Endodermal cell (in vitro differentiated cells): ENCODE data around the gene KAZN. TPM values are rescaled to one million over a fixed set of nuclear protein-coding genes. Genes with fewer than 3 reads are reported as not detected.
A peak's percentile ranks its signal among the peaks of the same experiment; 100 is the strongest.

ENCODE experiments used
- DNase-seq: peaks from one replicate; pipeline ENCODE4 v3.0.0-alpha.2; 2017
- H3K27ac ChIP-seq: 2 replicates; pipeline ENCODE4 v1.5.1; 2013; ENCODE audit warnings: mild to moderate bottlenecking, low read depth, low read length, moderate library complexity
- H3K27me3 ChIP-seq: 2 replicates; pipeline ENCODE4 v1.6.1; 2013; ENCODE audit warnings: mild to moderate bottlenecking, low read length, moderate library complexity; ENCODE audit not compliant: insufficient read depth, control insufficient read depth, poor library complexity, severe bottlenecking
- H3K36me3 ChIP-seq: 2 replicates; pipeline ENCODE4 v1.7.0; 2013; ENCODE audit warnings: mild to moderate bottlenecking, low read length, moderate library complexity; ENCODE audit not compliant: control insufficient read depth, insufficient read depth
- H3K4me1 ChIP-seq: one replicate; pipeline ENCODE4 v1.7.0; 2013; ENCODE audit warnings: low read length; ENCODE audit not compliant: control insufficient read depth, insufficient read depth
- H3K4me3 ChIP-seq: 2 replicates; pipeline ENCODE4 v1.5.1; 2013; ENCODE audit warnings: mild to moderate bottlenecking, low read length, moderate library complexity
- H3K9ac ChIP-seq: 2 replicates; pipeline ENCODE4 v1.6.1; 2013; ENCODE audit warnings: mild to moderate bottlenecking, low read length, moderate library complexity; ENCODE audit not compliant: poor library complexity, severe bottlenecking; ENCODE audit errors: extremely low read depth
- H3K9me3 ChIP-seq: 2 replicates; pipeline ENCODE4 v1.6.1; 2013; ENCODE audit warnings: mild to moderate bottlenecking, low read length, moderate library complexity; ENCODE audit not compliant: control insufficient read depth
- H3K27ac Mint-ChIP-seq: 2 replicates; pipeline ENCODE4 v1.8.0; 2020; ENCODE audit warnings: mixed read lengths
- H3K27me3 Mint-ChIP-seq: 2 replicates; pipeline ENCODE4 v1.8.0; 2021; ENCODE audit warnings: mild to moderate bottlenecking, mixed read lengths; ENCODE audit not compliant: insufficient read depth
- H3K36me3 Mint-ChIP-seq: 2 replicates; pipeline ENCODE4 v1.8.0; 2020; ENCODE audit warnings: low read depth, mixed read lengths
- H3K4me1 Mint-ChIP-seq: 2 replicates; pipeline ENCODE4 v1.8.0; 2020; ENCODE audit warnings: mixed read lengths
- H3K4me3 Mint-ChIP-seq: 2 replicates; pipeline ENCODE4 v1.8.0; 2020; ENCODE audit warnings: mild to moderate bottlenecking, moderate library complexity, mixed read lengths
- H3K9me3 Mint-ChIP-seq: 2 replicates; pipeline ENCODE4 v1.8.0; 2020; ENCODE audit warnings: mild to moderate bottlenecking, mixed read lengths
- WGBS, 2 experiments: methylation state at CpG; one replicate each; pipeline versions ENCODE4 v1.1.5 to v1.1.7; 2013; ENCODE audit warnings: missing lambda C conversion rate in 2 of 2, mixed read lengths in 1 of 2; ENCODE audit not compliant: insufficient coverage in 1 of 2, insufficient read length in 1 of 2; 5-methylcytosine and 5-hydroxymethylcytosine counted together
- total RNA-seq, 2 donors: library from RNA; stranded (reverse); fragmentation: NEBNext Ultra II Directional in 1 of 2; extraction: Animal tissue kit (Norgen Biotek cat#: 25700) in 1 of 2; gene quantifications; 2 replicates in 1 of 2; 3 replicates in 1 of 2; pipeline ENCODE4 v1.2.1, GENCODE V29; 2021
- TF ChIP-seq, protein P1 (sequence below): fragments of 200-600 bp; sonication (generic); conservative IDR thresholded peaks from 2 replicates; pipeline ENCODE4 v1.5.0; 2021; ENCODE audit warnings: antibody characterized with exemption, mild to moderate bottlenecking

KAZN gene
- total RNA-seq, 2 donors from 2014 or later = 12.4 to 13.9 TPM

DNA sequence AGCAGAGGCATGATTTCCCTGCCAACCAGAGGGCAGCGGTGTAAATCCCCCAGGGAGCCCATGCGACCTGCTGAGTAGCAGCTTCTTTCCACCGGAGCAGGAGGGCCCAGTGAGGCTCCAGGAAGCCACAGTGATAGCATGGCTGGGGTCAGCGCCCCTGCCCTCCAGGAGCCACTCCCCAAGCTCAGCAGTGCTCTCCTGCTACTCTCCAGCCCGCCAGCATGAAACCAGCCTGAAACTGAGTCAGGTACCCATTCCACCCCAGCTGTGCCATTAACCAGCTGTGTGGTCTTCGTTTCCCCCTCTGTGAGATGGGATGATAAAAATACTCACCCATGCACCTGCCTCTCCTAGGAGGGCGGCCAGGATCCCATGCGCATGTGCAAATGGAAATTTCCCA is 431.3 kb downstream of the KAZN start:
- WGBS, 2 experiments = 86 to 88% methylated on average over 4 to 8 of the region's 8 CpGs
- Histone ChIP-seq H3K27me3 (no peaks in the 10 kb centered on the region), H3K9ac (no peak overlapping the region), H3K4me1 (no peaks in the 10 kb centered on the region), H3K4me3 (no peak overlapping the region), H3K9me3 (no peaks in the 10 kb centered on the region), H3K36me3 (no peaks in the 10 kb centered on the region), H3K27ac (no peak overlapping the region)
- Mint-ChIP-seq H3K9me3 (no peaks in the 10 kb centered on the region), H3K4me3 (no peak overlapping the region), H3K36me3 (no peaks in the 10 kb centered on the region), H3K4me1 (peaks cover 12% of the 10 kb centered on the region), H3K27ac (no peak overlapping the region), H3K27me3 (no peaks in the 10 kb centered on the region)
- no peak for DNase-seq
- TF ChIP-seq, protein P1, sequence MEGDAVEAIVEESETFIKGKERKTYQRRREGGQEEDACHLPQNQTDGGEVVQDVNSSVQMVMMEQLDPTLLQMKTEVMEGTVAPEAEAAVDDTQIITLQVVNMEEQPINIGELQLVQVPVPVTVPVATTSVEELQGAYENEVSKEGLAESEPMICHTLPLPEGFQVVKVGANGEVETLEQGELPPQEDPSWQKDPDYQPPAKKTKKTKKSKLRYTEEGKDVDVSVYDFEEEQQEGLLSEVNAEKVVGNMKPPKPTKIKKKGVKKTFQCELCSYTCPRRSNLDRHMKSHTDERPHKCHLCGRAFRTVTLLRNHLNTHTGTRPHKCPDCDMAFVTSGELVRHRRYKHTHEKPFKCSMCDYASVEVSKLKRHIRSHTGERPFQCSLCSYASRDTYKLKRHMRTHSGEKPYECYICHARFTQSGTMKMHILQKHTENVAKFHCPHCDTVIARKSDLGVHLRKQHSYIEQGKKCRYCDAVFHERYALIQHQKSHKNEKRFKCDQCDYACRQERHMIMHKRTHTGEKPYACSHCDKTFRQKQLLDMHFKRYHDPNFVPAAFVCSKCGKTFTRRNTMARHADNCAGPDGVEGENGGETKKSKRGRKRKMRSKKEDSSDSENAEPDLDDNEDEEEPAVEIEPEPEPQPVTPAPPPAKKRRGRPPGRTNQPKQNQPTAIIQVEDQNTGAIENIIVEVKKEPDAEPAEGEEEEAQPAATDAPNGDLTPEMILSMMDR = no peak

DNA sequence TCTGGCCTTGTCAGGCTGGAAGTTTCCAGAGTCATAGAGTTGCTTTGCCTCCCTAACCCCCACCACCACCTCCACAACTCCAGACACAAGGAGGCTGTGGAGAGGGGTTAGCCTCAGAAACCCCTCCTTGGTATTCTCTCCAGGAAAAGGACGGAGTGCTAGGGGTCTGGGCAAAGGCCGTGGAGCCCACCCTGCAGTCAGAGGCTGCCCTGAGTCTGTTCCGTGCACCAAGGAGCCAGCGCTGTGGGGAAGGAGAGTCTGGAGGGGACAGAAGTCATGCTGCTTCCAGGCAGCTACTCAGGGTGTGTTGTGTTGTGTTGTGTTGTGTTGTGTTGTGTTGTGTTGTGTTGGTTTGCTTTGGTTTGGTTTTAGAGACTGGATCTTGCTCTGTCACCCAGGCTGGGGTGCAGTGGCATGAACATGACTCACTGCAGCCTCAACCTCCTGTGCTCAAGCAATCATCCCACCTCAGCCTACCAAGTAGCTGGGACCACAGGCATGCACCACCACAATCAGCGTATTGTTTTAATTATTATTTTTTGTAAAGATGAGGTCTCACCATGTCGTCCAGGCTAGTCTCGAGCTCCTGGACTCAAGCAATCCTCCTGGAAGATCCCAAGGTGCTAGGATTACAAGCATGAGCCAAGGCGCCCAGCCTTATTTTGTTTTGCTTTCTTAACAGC is 432.9 kb downstream of the KAZN start:
- H3K36me3 Mint-ChIP-seq = no peaks in the 10 kb centered on the region
- H3K9me3 Mint-ChIP-seq = no peaks in the 10 kb centered on the region
- no peaks in the 10 kb centered on the region for H3K27me3 ChIP-seq
- no peak overlapping the region for H3K27ac ChIP-seq
- H3K4me3 Mint-ChIP-seq = no peak overlapping the region
- no peaks in the 10 kb centered on the region for H3K9me3 ChIP-seq
- DNase-seq = no peak
- H3K4me1 ChIP-seq = no peaks in the 10 kb centered on the region
- no peaks in the 10 kb centered on the region for H3K36me3 ChIP-seq
- no peak overlapping the region for H3K9ac ChIP-seq
- TF ChIP-seq, protein P1 = no peak
- no peak overlapping the region for H3K4me3 ChIP-seq
- no peak overlapping the region for H3K27ac Mint-ChIP-seq
- H3K4me1 Mint-ChIP-seq = peaks cover 2% of the 10 kb centered on the region
- H3K27me3 Mint-ChIP-seq = no peaks in the 10 kb centered on the region
- WGBS, 2 experiments = 92 to 94% methylated on average over 6 to 8 of the region's 8 CpGs

DNA sequence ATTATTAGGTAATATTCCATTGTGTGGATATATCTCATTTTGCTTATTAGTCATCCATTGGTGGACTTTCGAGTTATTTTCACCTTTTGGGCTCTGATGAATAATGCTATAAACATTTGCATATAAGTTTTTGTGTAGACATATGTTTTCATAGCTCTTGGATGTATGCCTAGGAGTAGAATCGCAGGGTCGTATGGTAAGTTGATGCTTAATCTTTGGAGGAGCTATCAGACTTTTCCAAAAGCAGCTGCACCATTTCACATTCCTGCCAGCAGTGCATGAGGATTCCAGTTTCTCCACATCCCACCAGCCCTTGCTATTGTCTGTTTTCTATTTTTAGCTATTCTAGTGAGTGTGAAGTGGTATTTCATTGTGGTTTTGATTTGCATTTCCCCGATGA is 434.8 kb downstream of the KAZN start:
- Mint-ChIP-seq H3K27ac (no peak overlapping the region), H3K27me3 (no peaks in the 10 kb centered on the region), H3K4me1 (no peaks in the 10 kb centered on the region), H3K9me3 (no peaks in the 10 kb centered on the region), H3K36me3 (peaks cover 3% of the 10 kb centered on the region), H3K4me3 (no peak overlapping the region)
- 90 to 100% methylated on average over 1 to 4 of the region's 4 CpGs for WGBS, 2 experiments
- DNase-seq = no peak
- TF ChIP-seq, protein P1 = peak; percentile 54
- Histone ChIP-seq H3K4me3 (no peak overlapping the region), H3K27ac (no peak overlapping the region), H3K9ac (no peak overlapping the region), H3K27me3 (no peaks in the 10 kb centered on the region), H3K36me3 (no peaks in the 10 kb centered on the region), H3K4me1 (no peaks in the 10 kb centered on the region), H3K9me3 (no peaks in the 10 kb centered on the region)
